Femur (tissue), 1 donor: ENCODE results near the gene MSANTD2.

ENCODE experiments used
- DNase-seq: peaks from one replicate; pipeline ENCODE4 v3.0.0-alpha.2; 2017

The MSANTD2 gene

DNA sequence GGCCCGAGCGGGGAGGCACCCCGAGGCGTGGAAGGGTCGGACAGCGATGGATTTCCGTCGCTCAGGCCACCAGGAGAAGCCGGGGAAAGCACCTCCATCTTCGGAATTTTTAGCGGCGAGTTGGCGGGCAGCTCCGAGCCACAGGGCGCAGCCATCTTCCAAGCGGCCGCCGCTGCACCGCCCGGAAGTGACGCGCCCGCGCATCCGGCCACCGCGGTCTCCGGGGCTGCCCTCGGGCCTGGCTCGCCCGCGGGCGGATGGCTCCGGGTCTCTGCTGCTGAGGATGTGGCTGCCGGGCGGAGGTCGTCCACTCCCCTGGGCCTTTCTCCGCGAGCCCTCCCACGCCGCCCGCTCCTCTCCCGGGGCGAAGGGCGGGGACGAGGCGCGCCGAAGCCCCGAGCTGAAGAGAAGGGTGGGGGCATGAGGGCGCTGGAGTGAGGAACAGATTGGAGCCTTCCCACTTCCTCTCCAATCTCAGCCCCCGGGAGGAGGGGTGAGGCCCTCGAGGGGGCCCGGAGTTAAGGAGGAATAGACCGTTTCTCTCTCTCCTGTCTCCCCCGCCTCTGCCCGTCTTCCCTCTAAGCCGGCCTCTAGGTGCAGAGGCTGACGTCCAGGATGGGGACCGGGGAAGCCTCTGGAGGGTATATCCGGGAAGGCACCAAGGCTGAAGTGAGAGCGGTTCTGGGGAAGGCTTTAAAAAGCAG, at the start of gene MSANTD2:
Gene MSANTD2, minus strand, starts transcription at position 181 of the 704 bp plus-strand sequence. Its CDS starts 26 bp downstream, at position 155.
- DNase-seq: peak; percentile 92

DNA sequence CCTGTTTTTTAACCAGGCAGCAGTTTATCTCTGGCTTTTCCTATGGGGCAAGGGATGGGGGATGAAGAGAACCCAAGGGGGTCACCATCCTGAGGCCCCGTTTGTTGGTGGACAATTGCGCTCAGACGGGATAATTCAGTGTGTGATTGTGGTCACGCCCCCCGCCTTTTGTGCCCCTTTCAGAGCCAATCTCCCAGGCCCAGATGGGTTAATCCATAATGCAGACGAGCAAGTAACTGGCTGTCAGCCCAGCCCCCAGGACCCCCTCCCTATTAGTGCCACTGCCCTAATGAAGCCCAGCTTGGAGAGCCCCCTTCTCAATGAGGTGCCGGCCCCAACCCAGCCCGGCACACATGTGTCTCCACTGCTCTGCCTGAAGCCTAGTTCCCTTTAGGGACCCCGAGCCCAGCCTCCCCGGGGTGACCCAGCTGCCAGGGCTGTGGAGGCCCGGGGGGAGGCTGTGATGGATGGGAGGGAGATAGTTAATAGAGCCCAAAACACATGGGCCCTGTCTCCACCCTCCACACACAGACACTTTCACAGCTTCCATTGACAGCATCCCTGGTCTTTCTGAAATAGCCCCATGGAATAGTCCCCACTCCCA, 46.0 kb upstream of the MSANTD2 start:
- no peak for DNase-seq

DNA sequence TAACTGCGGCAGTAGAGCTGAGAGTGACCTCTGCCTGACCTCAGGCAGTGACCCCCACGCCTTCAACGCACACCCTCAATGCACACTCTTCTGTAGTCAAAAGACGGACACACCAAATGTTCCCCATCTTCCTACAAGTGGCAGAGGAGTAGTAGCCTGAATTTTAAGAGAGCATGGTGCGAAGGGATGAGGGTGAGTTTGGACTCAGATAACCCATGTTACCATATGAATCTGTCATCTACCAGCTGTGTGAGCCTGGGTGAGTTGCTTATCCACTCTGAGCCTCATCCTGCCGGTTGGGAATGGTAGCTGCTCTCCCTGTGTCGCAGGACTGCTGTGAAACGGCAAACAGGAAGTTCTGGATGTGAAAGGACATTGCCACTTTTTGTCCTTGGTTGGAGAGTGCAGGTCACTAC, 44.5 kb upstream of the MSANTD2 start:
- no peak for DNase-seq

DNA sequence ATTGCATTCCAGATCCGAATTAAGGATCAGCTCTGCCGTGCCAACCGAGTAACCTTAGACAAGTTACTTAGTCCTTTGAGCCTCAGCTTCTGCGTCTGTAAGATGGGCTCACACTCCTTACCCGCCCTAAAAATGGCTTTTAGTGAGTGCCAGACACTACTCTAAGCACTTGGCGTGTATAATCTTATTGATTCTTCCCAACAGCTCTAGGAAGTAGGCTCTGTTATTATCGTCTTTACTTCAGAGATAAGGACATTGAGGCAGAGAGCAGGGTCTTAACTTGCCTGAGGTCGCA, 43.4 kb upstream of the MSANTD2 start:
- no peak for DNase-seq

DNA sequence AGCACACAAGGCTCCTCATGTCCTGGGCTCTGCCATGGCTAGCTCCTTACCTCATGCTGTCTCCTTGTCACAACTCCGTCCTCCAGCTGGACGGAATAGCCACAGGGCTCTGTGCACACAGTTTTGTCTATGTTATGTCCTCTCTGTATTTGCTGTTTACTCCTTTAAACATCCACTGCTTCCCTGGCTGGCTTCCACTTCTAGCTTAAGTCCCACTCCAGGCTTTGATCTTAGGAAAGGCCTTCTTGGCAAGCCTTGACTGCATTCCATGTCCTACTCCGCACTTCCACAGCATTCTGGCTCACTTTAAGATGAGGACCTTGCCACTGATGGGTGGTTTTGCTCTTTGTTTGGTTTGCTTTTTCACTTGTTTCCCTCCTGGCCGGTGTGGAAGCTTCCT, 42.1 kb upstream of the MSANTD2 start:
- DNase-seq: no peak

DNA sequence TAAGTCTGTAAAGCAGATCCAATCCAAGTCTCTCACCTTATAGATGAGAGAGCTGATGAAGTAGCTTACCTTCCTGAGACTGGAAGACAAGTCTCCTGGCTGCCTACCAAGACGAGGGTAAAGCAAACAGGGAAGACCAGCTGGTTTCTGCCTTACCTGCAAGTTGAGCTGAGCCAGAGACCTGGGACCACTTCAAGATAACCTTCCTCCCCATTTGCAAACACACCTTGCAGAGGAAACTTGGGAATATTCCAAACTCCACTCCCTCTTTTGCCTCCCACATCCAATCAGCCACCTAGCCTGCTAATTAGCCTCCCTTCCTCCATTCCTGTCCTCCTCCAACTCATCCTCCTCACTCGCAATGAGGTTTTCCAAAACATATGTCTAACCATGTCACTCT, 41.6 kb upstream of the MSANTD2 start:
- no peak for DNase-seq

DNA sequence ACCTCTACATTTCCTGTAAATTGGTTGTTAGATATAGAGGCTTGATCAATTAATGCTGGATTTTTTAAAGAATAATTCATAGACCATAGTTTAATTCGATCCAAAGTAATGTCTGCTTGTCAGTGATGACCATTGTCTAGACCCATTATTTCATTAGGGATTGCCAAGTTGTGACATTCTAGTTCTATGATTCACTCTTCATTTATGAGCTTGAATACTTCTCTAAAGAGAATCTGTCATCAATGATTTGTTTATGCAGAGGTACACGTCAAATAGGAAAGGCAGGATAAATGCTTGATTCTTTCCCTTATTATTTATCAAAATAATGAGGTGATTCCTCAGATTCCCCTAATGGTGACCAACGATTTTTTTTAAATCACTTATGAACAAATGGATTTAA, 41.0 kb upstream of the MSANTD2 start:
- no peak for DNase-seq

DNA sequence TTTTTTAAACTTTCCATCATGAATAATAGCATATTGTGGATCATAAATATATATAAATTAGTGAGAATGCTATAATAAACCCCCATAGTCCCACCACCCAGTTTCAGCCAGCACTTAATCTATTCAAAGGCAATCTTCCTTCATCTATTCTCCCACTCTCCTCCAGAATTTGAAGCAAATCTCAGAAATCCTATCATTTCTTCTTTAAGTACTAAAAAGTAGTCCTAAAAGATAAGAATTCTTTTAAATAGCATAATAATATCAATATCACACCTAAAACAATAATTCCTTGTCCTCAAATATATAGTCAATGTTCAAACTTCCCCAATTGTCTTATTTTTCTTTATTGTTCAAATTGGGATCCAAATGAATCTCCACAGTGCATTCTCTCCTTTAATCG, 40.5 kb upstream of the MSANTD2 start:
- DNase-seq: no peak

DNA sequence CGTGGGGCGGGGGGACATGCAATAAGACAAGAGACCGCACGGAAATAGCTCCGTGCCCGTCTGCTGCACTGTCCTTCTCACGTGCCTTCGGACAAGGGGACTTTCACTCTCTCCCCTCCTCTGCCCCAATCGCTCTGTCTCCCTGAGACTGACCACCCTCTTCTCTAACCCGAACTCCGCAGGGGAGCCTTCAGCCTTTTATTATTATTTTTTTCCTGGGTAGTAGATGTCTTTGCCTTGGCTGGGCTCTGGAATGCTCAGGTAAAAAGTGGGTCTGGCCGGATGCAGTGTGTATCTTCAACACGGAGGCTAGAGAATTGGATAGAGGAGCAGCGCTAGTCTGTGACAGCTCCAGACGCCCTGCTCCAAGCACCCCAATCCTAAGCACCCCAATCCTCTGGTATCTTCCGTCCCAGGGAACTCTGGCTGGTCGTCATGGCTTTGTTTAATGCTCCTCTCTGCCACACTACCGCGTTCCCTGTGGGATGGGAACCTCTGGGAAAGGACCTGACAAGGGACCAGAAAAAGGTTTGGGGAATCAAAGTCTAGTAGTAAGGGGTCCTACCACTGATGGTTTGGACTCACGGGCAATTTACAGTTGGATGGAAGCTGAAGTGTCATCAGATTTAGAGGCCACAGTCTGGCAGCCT, 39.9 kb upstream of the MSANTD2 start:
- DNase-seq: no peak

DNA sequence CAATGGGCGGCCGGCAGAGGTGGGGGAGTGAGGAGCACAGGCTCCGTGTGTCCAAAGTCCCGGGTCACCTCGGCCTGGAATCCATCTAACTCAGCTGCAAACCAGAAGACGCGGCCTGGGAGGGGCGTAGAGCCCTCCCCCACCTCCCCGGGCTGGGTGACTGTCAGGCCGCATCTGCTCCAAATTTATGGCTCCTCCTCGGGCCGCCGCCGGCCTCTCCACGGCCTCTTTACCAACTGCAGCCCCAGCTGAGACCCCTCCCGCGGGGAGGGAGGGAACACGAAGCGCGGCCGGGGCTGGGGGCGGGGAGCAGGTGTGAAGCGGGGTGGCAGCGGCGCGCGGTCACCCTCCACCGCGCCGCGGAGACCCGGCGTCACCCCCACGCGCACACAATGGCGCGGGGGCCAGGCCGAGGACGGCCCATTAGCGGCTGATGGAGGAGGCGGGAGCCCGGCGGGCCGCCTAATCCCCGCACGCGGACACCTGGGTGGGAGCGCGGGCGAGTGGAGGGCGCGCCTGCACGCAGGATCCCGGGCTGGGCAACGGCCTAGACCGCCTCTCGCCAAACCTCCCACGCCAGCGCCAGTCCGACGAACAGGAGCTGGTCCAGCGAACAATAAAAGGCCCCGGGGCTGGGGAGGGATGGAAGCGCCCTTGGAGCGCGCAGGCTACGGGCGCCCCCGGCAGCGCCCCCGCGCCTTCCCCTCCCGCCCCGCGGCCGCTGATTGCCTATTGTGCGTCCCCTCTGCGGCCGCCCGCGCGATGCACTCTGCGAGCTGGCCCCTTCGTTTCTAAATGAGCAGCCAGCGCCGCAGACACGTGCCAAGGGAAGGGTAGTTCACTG, 39.1 kb upstream of the MSANTD2 start:
- no peak for DNase-seq

DNA sequence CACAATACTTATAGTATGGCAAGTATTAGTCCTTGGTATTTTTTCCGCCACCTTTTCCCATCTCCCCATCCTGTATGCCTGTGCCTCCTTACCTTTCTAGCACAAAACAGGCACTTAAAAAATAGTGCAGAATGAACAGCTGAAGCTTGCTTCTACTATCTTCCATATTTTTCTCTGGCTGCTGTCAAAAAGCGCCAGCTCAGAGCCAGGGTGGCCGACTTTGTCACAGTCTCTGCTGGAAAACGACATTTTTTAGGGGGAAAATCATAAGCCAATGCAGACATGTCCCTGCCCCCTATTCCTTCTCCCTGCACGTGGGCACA, 38.6 kb upstream of the MSANTD2 start:
- no peak for DNase-seq

DNA sequence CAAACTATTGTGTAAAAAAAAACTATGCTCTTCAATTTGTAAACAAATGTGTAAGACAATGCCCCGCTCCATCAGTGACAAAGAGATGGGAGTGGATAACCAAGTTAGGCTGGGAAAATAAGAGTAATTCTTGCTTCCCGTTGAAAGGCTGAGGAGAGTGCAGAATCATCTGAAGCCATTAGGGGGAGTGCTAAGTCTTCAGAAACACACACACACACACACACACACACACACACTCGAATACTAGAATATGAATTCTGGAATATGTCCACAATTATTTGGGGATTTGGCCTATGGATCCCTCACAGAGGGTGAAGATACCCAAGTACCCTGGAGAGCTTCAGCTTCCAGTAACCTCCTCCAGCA, 37.3 kb upstream of the MSANTD2 start:
- DNase-seq: no peak

DNA sequence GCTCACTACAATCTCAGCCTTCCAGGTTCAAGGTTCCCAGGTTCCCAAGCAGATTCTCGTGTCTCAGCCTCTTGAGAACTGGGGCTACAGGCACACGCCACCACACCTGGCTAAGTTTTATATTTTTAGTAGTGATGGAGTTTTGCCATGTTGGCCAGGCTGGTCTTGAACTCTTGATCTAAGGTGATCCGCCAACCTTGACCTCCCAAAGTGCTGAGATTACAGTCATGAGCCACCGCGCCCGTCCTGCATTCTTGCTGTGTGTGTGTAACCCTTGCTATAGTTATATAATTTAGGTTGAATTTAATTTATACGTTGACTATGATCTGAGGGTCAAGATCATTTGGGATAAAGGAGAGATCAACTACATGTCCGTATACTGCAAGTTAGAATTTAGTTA, 35.7 kb upstream of the MSANTD2 start:
- no peak for DNase-seq

DNA sequence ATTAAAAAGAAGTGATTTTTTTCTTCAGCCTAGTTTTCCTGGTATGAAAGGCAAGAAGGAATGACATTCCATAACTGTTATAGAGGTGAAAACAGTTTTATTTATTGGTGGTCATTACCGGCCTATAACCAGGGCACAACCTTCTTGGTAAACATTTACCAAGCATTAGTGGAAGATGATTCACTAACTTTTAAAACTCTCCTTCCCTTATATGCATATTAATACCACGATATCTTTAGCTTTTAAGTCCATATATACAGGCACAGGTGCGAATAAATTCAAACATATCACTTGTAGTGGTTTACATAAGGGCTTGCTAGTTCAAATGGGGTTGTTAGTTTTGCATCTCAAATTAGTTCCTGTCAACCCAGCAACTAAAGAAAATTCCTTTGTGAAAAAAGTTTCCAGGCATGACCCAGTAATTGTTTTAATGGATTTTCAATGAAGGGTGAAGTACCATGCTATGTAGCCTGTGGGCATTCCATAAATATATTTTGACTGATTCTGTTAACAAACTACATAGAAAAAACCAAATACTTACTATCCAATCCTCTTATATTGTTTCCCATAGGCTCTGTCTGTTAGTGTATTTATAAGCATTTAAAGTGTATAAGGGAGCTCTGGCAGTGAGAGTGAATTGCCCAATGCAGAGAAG, 34.4 kb upstream of the MSANTD2 start:
- no peak for DNase-seq

DNA sequence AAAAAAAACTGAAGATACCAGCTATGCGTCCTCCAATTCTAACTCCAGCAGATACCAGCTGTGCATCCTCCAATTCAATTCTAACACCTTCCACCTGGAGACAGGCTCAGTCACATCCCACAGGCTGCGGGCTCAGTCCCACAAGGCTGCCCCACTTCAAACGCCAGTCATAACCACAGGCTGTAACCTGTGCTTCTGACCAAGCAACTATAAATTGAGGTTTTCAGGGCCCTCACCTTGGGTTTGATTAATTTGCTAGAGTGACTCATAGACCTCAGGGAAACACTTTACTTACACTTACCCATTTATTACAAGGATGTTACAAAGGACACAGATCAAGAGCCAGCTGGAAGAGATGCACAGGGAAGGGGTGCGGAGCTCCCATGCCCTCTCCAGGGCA, 32.4 kb upstream of the MSANTD2 start:
- no peak for DNase-seq

DNA sequence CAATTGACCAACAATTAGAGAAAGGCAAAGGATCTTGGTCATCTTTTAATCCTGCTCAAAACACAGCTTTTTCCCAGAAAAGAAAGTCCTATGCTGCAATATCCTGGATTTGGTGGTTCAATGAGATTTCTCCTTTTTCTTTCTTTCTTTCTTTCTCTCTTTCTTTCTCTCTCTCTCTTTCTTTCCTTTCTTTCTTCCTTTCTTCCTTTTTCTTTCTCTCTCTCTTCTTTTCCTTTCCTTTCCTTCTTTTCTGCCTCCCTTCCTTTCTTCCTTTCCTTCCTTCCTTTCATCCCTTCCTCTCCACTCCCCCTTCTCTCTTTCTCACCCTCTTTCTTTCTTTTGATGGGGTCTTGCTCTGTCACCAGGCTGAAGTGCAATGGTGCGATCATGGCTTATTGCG, 31.7 kb upstream of the MSANTD2 start:
- DNase-seq: no peak

DNA sequence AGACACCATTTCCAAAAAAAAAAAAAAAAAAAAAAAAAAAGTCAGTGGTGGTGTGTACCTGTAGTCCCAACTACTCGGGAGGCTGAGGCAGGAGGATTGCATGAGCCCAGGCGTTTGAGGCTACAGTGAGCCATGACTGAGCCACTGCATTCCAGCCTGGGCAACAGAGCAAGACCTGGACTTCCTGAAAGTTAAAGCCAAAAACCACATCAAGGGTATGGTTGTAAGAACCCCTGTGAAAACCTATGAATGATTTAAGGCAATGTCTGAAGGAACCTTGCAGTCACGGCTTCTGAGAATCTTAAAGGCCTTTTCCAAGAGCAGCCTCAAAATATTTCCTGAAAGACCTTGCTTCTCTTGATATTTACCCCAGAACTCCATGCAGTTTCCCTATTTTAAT, 30.5 kb upstream of the MSANTD2 start:
- DNase-seq: no peak

DNA sequence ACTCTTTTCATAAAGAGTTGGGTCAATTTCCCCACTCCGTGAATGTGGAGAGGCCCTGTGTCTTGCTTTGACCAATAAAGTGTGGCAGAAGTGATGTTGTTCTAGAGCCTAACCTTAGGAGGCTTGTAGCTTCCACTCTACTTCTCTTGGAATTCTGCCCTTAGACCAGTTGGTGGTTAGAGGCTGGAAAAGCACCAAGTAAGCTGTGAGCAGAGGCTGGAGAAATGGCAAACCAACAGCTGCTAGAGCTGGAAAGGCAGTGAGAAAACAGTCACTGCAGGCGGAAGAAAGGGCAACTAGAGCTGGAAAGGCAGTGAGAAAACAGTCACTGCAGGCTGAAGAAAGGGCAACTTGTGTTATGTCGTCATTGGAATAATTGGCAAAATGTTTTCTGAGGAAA, 29.8 kb upstream of the MSANTD2 start:
- no peak for DNase-seq

DNA sequence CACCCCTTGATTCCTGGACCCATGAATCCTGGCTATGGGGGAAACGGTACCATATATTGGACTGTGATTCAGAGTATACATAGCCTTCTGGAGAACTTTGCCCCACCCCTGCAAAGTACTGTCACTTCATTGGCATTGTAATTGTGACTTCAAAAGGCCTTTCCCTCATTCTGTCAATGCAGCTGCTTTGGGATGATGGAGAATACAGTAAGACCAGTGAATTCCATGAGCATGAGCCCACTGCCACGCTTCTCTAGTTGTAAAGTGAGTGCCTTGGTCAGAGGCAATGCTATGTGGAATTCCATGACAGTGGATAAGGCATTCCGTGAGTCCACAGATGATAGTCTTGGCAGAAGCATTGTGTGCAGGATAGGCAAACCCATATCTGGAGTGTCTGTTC, 25.7 kb upstream of the MSANTD2 start:
- DNase-seq: no peak

DNA sequence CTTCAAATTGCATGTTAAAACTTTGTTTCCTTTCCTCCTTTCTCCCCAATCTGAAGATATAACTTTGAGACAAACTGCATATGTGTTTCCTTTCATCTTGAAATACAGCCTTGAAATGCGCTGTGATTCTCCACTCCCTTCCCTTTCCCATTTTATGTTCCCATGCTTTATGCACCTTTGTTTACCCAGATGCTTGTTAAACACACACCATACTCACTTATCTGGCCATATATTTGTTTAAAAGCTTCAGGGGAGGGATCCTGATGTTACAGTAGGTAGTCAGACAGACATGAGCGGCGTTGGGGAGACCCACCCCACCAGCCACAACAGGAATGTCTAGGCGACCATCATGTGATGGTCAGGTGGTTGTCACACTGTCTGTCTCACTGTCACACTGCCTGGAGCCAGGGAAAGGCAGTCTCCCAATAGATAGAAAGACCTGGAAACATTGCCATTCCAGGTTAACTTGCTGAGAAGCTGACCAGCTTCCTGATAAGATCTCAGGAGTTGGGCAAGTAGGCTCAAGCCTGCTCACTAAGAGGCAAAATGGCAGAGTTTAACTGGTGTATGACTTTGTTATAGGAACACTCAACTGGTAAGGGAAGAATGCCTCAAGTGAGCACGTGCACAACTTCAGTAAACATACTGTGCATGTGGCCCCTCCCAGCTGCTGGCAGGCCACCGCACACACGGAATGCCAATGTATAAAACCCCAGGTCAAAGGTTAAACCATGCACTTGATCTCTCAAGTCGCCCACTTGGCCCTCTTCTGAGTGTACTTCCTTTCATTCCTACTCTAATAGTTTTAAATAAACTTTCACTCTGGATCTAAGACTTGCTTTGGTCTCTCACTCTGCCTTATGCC, 23.5 kb upstream of the MSANTD2 start:
- DNase-seq: no peak

DNA sequence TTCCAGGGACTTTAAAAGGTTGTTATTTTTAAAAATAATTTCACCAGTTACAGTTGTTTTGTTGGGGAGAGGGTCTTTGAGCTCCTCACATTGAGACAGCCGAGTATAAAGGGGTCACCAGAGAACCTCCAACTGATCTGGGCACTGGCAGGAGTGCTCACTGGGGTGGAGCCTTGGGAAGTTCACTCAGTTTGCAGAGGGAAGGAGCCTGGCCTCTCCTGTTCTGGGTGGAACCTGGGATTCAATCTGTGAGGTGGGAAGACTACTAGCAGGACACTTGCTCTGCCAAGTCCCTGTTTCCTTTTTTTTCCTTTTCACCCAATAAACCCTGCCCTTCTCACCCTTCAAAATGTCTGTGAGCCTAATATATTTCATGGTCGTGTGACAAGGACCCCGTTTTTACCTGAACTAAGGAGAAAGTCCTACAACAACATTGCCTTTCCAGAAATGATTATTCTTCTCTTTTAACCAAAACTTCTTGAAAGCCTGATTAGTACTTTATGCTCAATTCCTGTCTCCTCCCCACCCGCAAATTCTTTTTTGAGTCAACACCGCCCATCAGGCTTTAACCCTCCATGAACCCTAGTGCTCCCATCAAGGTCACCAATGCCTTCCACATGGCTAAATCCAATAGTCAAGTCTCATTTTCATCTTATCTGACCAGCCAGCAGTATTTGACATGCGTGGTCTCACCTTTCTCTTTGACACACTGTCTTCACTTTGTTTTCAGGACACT, 22.0 kb upstream of the MSANTD2 start:
- DNase-seq: no peak

DNA sequence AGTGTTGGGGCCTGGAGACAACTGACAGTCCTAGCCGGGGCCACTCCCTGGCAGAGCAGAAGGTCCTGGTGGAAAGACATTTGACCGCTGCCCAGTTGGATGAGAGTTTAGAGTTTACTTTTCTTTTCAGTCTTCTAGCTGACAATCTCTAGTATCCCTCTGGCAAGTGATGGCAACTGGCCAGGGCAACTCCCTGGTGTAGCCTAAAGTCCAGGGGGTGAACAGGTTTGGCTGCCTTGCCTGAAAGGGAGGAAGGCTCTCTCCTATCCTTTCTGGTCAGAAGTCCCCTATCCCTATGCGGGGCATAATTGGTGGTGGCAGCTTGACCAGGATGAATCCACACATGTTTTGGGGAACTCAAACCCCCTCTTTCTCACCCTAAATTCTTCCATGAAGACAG, 16.8 kb upstream of the MSANTD2 start:
- DNase-seq: no peak
